CD14-positive monocyte (primary cell): ENCODE results near the gene RHOBTB3. TPM values are rescaled to one million over a fixed set of nuclear protein-coding genes. Genes with fewer than 3 reads are reported as not detected.

Source experiments
- DNase-seq, 3 donors: peaks; one replicate each; pipeline ENCODE4 v3.0.0-alpha.2; 2011 to 2022
- H2AFZ ChIP-seq: 2 replicates; pipeline ENCODE4 v1.6.0; 2012; ENCODE audit warnings: mild to moderate bottlenecking, low read depth, low read length, inconsistent platforms; ENCODE audit not compliant: insufficient read depth, poor library complexity, severe bottlenecking
- H3K27ac ChIP-seq, 2 donors: 1 replicate in 1 of 2; 2 replicates in 1 of 2; pipeline ENCODE4 v1.5.1; 2012 to 2013; ENCODE audit warnings: low read length in 2 of 2, control low read depth in 1 of 2, inconsistent platforms in 1 of 2, low read depth in 1 of 2, mild to moderate bottlenecking in 1 of 2
- H3K27me3 ChIP-seq, 2 donors: one replicate each; pipeline versions ENCODE4 v1.6.0 to v1.6.1; 2011 to 2013; ENCODE audit warnings: low read length in 2 of 2; ENCODE audit not compliant: control insufficient read depth in 2 of 2, insufficient read depth in 2 of 2
- H3K36me3 ChIP-seq, 2 donors: replicated peaks in 1 of 2; 1 replicate in 1 of 2; 2 replicates in 1 of 2; pipeline versions ENCODE4 v1.5.1 to v1.6.1; 2012 to 2013; ENCODE audit warnings: low read length in 2 of 2, control low read depth in 1 of 2, inconsistent platforms in 1 of 2, mild to moderate bottlenecking in 1 of 2; ENCODE audit not compliant: insufficient read depth in 2 of 2, control insufficient read depth in 1 of 2
- H3K4me1 ChIP-seq, 2 donors: 1 replicate in 1 of 2; 2 replicates in 1 of 2; pipeline versions ENCODE4 v1.5.1 to v1.6.1; 2012 to 2013; ENCODE audit warnings: low read length in 2 of 2, control low read depth in 1 of 2, inconsistent platforms in 1 of 2, mild to moderate bottlenecking in 1 of 2, moderate library complexity in 1 of 2; ENCODE audit not compliant: insufficient read depth in 2 of 2, control insufficient read depth in 1 of 2
- H3K4me2 ChIP-seq: replicated peaks from 2 replicates; pipeline ENCODE3; 2012; ENCODE audit warnings: low read length, moderate library complexity, mild to moderate bottlenecking; ENCODE audit not compliant: poor library complexity, severe bottlenecking; ENCODE audit errors: extremely low read depth
- H3K4me3 ChIP-seq, 3 experiments: fragments of 200-600 bp in 1 of 3; sonication (generic) in 1 of 3; replicated peaks in 1 of 3; 1 replicate in 2 of 3; 2 replicates in 1 of 3; pipeline ENCODE4 v1.5.1; 2011 to 2013; ENCODE audit warnings: low read length in 3 of 3, mild to moderate bottlenecking in 3 of 3, control low read depth in 2 of 3, low read depth in 2 of 3, inconsistent platforms in 1 of 3, moderate library complexity in 1 of 3
- H3K79me2 ChIP-seq: 2 replicates; pipeline ENCODE4 v1.6.0; 2012; ENCODE audit warnings: mild to moderate bottlenecking, control low read depth, inconsistent platforms, low read length, moderate library complexity; ENCODE audit not compliant: insufficient read depth
- H3K9ac ChIP-seq: 2 replicates; pipeline ENCODE4 v1.6.0; 2017; ENCODE audit warnings: low read length, mild to moderate bottlenecking; ENCODE audit not compliant: insufficient read depth, poor library complexity, severe bottlenecking
- H3K9me3 ChIP-seq, 2 donors: replicated peaks in 1 of 2; 1 replicate in 1 of 2; 2 replicates in 1 of 2; pipeline versions ENCODE4 v1.5.1 to v1.6.1; 2012 to 2013; ENCODE audit warnings: low read length in 2 of 2, control low read depth in 1 of 2; ENCODE audit not compliant: control insufficient read depth in 1 of 2, insufficient read depth in 1 of 2
- H4K20me1 ChIP-seq: 2 replicates; pipeline ENCODE4 v1.6.0; 2012; ENCODE audit warnings: mild to moderate bottlenecking, low read length, control low read depth, moderate library complexity; ENCODE audit not compliant: insufficient read depth
- H3K27ac Mint-ChIP-seq, 7 donors: one replicate each; pipeline ENCODE4 v1.8.0; 2020; ENCODE audit warnings: mild to moderate bottlenecking in 7 of 7, mixed read lengths in 7 of 7, moderate library complexity in 6 of 7, inconsistent platforms in 2 of 7
- H3K27me3 Mint-ChIP-seq, 3 donors: one replicate each; pipeline ENCODE4 v1.8.0; 2021 to 2022; ENCODE audit warnings: low read depth in 3 of 3, mild to moderate bottlenecking in 3 of 3, mixed read lengths in 3 of 3, moderate library complexity in 3 of 3, inconsistent platforms in 1 of 3
- H3K36me3 Mint-ChIP-seq, 2 donors: one replicate each; pipeline ENCODE4 v1.8.0; 2020; ENCODE audit warnings: mixed read lengths in 2 of 2, inconsistent platforms in 1 of 2, mild to moderate bottlenecking in 1 of 2
- H3K4me1 Mint-ChIP-seq: one replicate; pipeline ENCODE4 v1.8.0; 2020; ENCODE audit warnings: mild to moderate bottlenecking, mixed read lengths
- H3K4me3 Mint-ChIP-seq, 2 donors: one replicate each; pipeline ENCODE4 v1.8.0; 2020; ENCODE audit warnings: mild to moderate bottlenecking in 2 of 2, mixed read lengths in 2 of 2, moderate library complexity in 1 of 2
- H3K9me3 Mint-ChIP-seq, 7 donors: one replicate each; pipeline ENCODE4 v1.8.0; 2020 to 2022; ENCODE audit warnings: mixed read lengths in 7 of 7, mild to moderate bottlenecking in 6 of 7, moderate library complexity in 6 of 7, inconsistent platforms in 2 of 7
- WGBS: methylation state at CpG from one replicate; pipeline ENCODE4 v1.1.5; 2013; ENCODE audit warnings: missing lambda C conversion rate; ENCODE audit not compliant: insufficient coverage; 5-methylcytosine and 5-hydroxymethylcytosine counted together
- intact Hi-C, 2 donors: fragments of 100-400 bp; cut with micrococcal nuclease; formaldehyde crosslinking; loops; one replicate each; pipeline versions ENCODE4 v1.15.0 to v1.15.1; 2023
- polyA plus RNA-seq, 3 donors: library from polyadenylated mRNA; depleted of rRNA in 1 of 3; unstranded in 2 of 3; stranded (reverse) in 1 of 3; fragments of 300-500 nt in 2 of 3; fragments of >200 nt in 1 of 3; fragmentation: Illumina TruSeq in 2 of 3; gene quantifications; 1 replicate in 2 of 3; 2 replicates in 1 of 3; pipeline ENCODE4 v1.2.3, GENCODE V29; 2012 to 2021
- TF ChIP-seq, protein P1 (sequence below): fragments of 200-600 bp; IDR thresholded peaks from one replicate; pipeline ENCODE4 v1.8.0; 2022; ENCODE audit warnings: antibody characterized with exemption, mild to moderate bottlenecking

Gene RHOBTB3
- polyA plus RNA-seq, 3 donors, result 0.41 to 1.5 (median 0.63) TPM

DNA sequence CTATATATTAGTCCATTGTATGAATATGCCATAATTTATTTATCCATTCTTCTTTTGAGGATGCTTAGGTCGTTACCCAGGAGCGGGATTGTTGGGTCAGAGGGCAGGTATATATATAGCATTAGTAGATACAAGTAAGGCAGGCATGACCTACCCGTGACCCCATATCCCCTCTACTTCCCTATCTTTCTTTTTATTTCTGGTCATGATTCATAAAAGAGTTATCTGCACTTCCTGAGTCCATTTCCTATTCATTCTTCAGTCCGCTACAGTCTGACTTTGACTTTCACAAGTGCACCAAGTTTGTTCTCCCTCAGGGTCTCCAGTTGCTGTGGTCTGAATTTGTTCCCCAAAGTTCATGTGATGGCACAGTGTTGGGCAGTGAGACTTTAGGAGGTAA is 6.9 kb downstream of the RHOBTB3 start:
- DNase-seq, result peak; percentile 44 to 66 (median 65)
- Histone ChIP-seq H3K27me3 (no peaks in the 10 kb centered on the region), H2AFZ (no peak overlapping the region), H3K9ac (no peak overlapping the region), H3K36me3 (no peaks in the 10 kb centered on the region), H3K9me3 (no peaks in the 10 kb centered on the region), H4K20me1 (no peaks in the 10 kb centered on the region), H3K79me2 (no peaks in the 10 kb centered on the region), H3K4me2 (peak overlapping the region; percentile 22), H3K4me1 (peaks cover 13 to 19% of the 10 kb centered on the region in 2 donors), H3K27ac (no peak overlapping the region), H3K4me3 (peak overlapping the region in 1 of 3 experiments; percentile 19)
- TF ChIP-seq, protein P1, sequence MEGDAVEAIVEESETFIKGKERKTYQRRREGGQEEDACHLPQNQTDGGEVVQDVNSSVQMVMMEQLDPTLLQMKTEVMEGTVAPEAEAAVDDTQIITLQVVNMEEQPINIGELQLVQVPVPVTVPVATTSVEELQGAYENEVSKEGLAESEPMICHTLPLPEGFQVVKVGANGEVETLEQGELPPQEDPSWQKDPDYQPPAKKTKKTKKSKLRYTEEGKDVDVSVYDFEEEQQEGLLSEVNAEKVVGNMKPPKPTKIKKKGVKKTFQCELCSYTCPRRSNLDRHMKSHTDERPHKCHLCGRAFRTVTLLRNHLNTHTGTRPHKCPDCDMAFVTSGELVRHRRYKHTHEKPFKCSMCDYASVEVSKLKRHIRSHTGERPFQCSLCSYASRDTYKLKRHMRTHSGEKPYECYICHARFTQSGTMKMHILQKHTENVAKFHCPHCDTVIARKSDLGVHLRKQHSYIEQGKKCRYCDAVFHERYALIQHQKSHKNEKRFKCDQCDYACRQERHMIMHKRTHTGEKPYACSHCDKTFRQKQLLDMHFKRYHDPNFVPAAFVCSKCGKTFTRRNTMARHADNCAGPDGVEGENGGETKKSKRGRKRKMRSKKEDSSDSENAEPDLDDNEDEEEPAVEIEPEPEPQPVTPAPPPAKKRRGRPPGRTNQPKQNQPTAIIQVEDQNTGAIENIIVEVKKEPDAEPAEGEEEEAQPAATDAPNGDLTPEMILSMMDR, result no peak
- peaks cover 0 to 2% of the 10 kb centered on the region in 2 donors for H3K36me3 Mint-ChIP-seq
- no CpG with 5 or more reads among the region's 4 CpGs for WGBS
- intact Hi-C loops, result loop anchor here in 1 of 2 donors (10.0 kb wide), 1 partner anchor 87 kb away; the partner anchor contains the start of gene GLRX
- H3K9me3 Mint-ChIP-seq, result peaks cover 0 to 2% (median 0%) of the 10 kb centered on the region in 7 donors
- H3K4me1 Mint-ChIP-seq, result peaks cover 23% of the 10 kb centered on the region
- H3K27me3 Mint-ChIP-seq, result peaks cover 0 to 2% (median 0%) of the 10 kb centered on the region in 3 donors
- H3K4me3 Mint-ChIP-seq, result peak overlapping the region in 1 of 2 donors; percentile 69
- peak overlapping the region in 4 of 7 donors; percentile 9 to 84 (median 50) for H3K27ac Mint-ChIP-seq

DNA sequence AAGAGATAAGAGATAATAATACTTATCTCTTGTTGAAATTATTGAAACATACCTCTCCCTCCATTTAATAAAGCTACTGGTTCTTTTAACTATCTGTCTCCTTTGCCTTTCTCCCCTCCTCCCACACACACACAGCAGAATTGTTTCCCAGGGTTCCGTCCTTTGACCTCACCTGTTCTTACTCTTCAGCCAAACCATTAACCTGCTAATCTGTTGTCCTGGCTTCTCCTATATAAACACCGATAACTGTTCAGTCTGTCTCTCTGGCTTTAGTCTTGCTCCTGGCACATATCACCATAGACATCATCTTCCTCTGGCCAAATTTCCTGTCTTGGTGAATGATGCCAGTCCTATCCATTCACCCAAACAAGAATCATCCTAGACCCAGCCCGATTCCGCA is 7.7 kb downstream of the RHOBTB3 start:
- no peaks in the 10 kb centered on the region for H3K9me3 ChIP-seq
- 91% methylated on average over 2 of the region's 4 CpGs for WGBS
- no peaks in the 10 kb centered on the region for H3K36me3 ChIP-seq
- H3K4me1 ChIP-seq, result peaks cover 13 to 19% of the 10 kb centered on the region in 2 donors
- no peak overlapping the region for H3K27ac ChIP-seq
- no peak overlapping the region for H3K4me3 Mint-ChIP-seq
- no peaks in the 10 kb centered on the region for H4K20me1 ChIP-seq
- H3K27me3 ChIP-seq, result no peaks in the 10 kb centered on the region
- peaks cover 0 to 2% of the 10 kb centered on the region in 2 donors for H3K36me3 Mint-ChIP-seq
- H3K27ac Mint-ChIP-seq, result peak overlapping the region in 2 of 7 donors; percentile 11 to 31
- no peaks in the 10 kb centered on the region for H3K79me2 ChIP-seq
- peaks cover 0 to 2% (median 0%) of the 10 kb centered on the region in 3 donors for H3K27me3 Mint-ChIP-seq
- H3K9ac ChIP-seq, result no peak overlapping the region
- H2AFZ ChIP-seq, result no peak overlapping the region
- no peak overlapping the region for H3K4me3 ChIP-seq
- TF ChIP-seq, protein P1, result no peak
- intact Hi-C loops, result loop anchor here in 1 of 2 donors (10.0 kb wide), 1 partner anchor 86 kb away; the partner anchor contains the start of gene GLRX
- no peak for DNase-seq
- H3K4me1 Mint-ChIP-seq, result peaks cover 27% of the 10 kb centered on the region
- no peak overlapping the region for H3K4me2 ChIP-seq
- peaks cover 0 to 2% (median 0%) of the 10 kb centered on the region in 7 donors for H3K9me3 Mint-ChIP-seq
